ENCODE data around the gene TMEM25.
A peak's percentile ranks its signal among the peaks of the same experiment; 100 is the strongest.
"Not testable (repeated sequence)": the region's sequence is repeated elsewhere in the genome, so short reads cannot be mapped to it uniquely, and the experiment has no call there.

TMEM25 gene

DNA sequence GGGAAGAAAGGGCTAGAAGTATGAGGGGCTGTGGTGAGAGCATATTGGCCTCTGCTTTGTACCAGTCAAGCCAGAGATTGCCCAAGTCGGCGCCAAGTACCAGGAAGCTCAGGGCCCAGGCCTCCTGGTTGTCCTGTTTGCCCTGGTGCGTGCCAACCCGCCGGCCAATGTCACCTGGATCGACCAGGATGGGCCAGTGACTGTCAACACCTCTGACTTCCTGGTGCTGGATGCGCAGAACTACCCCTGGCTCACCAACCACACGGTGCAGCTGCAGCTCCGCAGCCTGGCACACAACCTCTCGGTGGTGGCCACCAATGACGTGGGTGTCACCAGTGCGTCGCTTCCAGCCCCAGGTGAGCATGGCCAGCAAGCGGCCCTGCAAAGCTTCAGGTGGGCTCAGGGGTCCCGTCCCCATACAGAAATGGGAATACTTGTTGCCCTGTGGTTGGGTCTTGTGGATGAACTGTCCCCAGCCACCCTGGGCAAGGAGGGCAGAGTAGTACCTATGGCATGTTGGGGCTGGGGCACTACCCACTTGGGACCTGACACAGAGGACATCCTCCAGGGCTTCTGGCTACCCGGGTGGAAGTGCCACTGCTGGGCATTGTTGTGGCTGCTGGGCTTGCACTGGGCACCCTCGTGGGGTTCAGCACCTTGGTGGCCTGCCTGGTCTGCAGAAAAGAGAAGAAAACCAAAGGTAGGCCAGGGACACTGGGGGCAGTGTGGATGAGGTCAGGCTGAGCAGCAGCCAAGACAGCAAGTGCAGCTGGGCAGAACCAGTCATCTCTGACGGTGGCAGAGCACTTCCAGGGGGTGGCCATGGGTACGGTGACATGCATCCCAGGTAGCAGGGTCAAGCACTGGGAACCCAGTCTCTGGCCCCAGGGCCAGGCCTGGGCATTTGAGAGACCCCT is 2.1 kb downstream of the TMEM25 start:
- no peak for DNase-seq

DNA sequence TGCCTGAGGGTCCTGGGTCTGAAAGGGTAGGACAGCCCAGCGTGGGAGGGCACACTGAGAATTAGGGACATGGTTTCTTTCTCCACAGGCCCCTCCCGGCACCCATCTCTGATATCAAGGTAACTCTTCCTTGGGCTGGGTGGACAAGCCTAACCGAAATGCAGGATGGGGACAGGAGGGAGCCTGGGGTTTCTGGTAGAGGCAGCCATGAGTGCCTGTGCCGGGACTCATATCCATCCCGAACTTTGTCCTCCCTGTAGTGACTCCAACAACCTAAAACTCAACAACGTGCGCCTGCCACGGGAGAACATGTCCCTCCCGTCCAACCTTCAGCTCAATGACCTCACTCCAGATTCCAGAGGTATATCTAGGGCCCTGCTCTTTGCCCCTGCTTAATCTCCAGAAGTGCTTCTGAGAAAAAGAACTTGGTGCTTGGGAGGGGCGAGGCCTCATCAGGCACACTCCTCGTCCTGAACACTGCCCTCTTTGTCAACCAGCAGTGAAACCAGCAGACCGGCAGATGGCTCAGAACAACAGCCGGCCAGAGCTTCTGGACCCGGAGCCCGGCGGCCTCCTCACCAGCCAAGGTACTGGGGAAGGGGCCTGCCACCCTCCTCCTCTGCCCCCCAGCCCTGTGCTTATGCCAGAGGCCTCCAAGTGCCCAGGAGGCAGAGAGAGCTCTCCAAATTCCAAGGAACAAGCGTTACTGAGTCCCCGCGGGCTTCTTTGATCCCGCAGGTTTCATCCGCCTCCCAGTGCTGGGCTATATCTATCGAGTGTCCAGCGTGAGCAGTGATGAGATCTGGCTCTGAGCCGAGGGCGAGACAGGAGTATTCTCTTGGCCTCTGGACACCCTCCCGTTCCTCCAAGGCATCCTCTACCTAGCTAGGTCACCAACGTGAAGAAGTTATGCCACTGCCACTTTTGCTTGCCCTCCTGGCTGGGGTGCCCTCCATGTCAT is 3.1 kb downstream of the TMEM25 start:
- DNase-seq = no peak

- no peak for DNase-seq
Measured at GRCh38 chr11:118535261-118535660, 4.3 kb downstream of the TMEM25 start.

DNA sequence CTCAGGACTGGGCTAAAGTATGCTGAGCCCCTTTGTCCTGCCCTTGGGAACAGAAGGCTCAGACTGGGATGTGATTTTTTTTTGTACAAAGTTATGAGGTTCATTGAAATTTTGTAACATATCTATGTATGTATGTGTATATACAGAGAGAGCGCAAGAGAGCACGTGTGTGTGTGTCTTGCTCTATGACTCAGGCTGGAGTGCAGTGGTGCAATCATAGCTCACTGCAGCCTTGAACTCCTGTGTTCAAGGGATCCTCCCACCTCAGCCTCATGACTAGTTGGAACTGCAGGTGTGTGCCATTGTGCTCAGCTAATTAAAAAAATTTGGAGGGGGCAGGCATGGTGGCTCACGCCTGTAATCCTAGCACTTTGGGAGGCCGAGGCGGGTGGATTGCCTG is 5.7 kb downstream of the TMEM25 start:
- no peak for DNase-seq

- DNase-seq = no peak
Measured at GRCh38 chr11:118537409-118537980, 6.5 kb downstream of the TMEM25 start.

DNA sequence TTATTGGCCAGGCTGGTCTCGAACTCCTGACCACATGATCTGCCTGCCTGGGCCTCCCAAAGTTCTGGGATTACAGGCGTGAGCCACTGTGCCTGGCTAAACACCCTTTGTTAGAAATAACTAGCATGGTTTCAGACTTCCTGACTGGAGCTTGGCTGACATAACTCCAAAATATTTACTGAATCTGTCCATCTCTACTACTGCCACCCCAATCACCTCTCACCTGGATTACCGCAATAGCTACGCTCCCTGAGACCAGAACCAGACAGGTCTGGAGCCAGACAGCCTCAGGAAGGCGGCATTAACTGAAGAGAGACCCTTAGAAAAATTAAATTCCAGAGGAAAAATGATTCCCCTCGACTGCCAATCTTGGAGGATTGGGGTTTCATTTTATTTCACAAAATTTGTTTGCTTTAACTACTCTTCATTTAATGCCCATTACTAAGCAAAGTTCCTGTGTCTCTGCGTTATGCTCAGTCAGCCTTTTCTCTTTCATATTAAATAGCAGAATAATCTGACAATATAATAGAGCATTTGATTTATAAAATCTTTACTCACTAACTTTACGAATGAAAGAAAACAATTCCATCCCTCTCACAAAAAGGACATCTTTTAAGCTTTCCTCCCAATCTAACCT is 13.1 kb downstream of the TMEM25 start:
- no peak for DNase-seq

DNA sequence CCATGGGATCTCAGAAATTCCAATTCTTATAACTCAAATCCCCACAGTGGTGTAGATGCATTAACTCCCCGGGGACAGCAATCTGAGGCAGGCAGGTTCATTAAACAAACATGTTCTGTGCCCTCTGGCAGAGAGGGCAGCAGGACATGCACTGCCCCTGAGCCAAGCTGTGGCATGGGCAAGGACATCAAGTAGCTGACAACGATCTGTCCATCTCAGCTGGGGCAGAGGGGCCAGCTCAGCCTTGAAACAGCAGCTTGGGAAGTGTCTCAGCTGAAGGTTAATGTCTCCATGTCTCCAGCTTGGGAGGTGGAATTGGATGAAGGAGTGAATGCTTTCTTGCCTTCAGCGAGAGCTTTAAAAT is 13.6 kb downstream of the TMEM25 start:
- no peak for DNase-seq

DNA sequence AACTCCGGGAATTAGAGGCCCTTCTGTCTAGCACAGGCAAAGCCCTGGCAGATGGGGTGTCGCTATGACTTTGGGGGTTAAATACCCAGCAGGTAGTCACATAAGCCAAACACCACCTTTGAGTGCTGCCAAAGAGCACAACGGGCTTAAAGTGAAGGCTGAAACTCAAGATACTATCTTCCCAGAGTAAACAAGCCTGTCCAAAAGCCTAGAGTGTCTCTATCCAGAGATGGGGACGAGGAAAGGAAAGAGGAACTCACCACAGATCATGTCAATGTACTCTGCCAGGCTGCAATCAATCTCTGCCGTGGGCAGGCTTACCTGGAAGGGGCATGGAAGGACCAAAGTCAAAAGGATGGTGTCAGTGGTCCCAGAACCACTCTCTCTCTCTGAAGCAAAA is 14.5 kb downstream of the TMEM25 start:
- no peak for DNase-seq

DNA sequence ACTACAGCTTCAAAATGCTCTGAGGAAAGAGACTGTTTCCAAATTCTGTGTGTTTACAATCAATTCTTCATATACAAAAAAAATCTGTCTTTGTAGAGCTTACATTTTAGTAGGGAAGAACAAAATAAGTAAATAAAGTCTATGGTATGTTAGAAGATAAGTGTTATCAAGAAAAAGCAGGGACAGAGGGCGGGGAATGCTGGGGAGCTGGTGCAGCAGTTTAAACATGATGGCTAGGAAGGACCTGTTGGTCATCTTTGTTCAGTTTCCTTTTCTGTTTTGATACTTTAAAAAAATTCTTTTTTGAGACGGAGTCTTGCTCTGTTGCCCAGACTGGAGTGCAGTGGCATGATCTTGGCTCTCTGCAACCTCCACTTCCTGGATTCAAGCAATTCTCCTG is 16.1 kb downstream of the TMEM25 start:
- no peak for DNase-seq

GRCh38 chr11:118552341-118552740 is 21.3 kb downstream of the TMEM25 start:
- no peak for DNase-seq

DNA sequence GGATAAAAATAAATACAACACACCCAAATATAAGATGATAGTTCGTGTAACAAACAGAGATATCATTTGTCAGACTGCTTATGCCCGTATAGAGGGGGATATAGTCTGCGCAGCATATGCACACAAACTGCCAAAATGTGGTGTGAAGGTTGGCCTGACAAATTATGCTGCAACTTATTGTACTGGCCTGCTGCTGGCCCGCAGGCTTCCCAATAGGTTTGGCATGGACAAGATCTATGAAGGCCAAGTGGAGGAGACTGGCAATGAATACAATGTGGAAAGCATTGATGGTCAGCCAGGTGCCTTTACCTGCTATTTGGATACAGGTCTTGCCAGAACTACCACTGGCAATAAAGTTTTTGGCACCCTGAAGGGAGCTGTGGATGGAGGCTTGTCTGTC is 29.8 kb downstream of the TMEM25 start:
- no peak for DNase-seq

DNA sequence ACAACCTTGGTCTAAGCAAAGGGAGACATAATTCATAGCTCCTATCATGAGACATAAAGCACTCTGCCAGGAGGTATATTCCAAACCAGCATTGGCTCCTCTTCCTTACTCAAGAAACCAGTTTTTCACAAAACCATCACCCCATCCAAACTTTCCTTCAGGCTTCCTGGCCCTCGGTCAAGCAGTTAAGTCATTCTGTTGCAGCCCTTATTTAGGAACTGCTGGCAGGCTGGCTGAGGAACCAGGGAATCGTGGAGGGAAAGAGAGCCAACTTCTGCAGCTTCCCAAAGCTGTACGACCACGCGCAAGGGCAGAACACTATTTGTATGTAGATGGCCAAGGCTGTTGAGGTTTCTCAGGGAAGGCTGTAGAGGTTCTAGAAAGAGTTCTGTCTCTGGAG is 34.1 kb downstream of the TMEM25 start:
- DNase-seq = no peak

GRCh38 chr11:118569670-118570069 is 38.7 kb downstream of the TMEM25 start:
- DNase-seq = no peak

GRCh38 chr11:118570787-118571186 is 39.8 kb downstream of the TMEM25 start:
- DNase-seq = no peak

GRCh38 chr11:118571701-118572060 is 40.7 kb downstream of the TMEM25 start:
- DNase-seq = not testable (repeated sequence)

- peak; percentile 73 to 75 for DNase-seq
Measured at GRCh38 chr11:118572061-118572980, 41.3 kb downstream of the TMEM25 start, which contains the start of gene ARCN1. ARCN1 (plus strand) TSS chr11:118572409; CDS start chr11:118572548, 139 bp downstream.

GRCh38 chr11:118572981-118573550 is 42.1 kb downstream of the TMEM25 start:
- DNase-seq = peak; percentile 24 to 58

- no peak for DNase-seq
Measured at GRCh38 chr11:118574636-118575035, 43.6 kb downstream of the TMEM25 start.

GRCh38 chr11:118577995-118578394 is 47.0 kb downstream of the TMEM25 start:
- not testable (repeated sequence) for DNase-seq

DNA sequence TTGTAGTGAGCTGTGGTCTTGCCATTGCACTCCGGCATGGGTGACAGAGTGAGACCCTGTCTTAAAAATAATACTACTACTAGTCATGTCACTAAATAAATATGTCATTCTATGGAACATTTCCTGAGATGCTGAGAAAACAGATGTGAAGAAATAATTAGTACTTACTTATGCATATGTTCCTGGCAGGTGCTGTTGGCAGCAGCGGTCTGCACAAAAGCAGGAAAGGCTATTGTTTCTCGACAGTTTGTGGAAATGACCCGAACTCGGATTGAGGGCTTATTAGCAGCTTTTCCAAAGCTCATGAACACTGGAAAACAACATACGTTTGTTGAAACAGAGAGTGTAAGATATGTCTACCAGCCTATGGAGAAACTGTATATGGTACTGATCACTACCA is 50.1 kb downstream of the TMEM25 start:
- no peak for DNase-seq

Data from Kasumi-1 (cell line).